ENCODE measurements around the gene HCK.

Gene HCK

DNA sequence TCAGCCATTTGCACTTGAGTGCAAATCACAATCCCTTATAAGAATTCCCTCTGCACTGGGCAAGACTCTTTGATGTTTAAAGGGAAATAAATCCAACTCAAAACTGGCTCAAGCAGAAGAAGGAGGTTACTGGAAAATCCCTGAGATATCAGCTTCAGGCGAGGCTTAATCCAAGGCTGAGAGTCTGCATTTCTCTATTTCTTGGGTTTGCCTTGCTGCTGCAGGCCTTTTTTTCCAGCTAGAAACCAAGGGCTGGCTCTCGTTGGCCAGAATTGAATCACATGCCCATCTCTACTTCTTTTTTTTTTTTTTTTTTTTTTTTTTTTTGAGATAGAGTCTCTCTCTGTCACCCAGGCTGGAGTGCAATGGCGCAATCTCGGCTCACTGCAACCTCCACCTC is 11.7 kb downstream of the HCK start:
- DNase-seq = no peak

DNA sequence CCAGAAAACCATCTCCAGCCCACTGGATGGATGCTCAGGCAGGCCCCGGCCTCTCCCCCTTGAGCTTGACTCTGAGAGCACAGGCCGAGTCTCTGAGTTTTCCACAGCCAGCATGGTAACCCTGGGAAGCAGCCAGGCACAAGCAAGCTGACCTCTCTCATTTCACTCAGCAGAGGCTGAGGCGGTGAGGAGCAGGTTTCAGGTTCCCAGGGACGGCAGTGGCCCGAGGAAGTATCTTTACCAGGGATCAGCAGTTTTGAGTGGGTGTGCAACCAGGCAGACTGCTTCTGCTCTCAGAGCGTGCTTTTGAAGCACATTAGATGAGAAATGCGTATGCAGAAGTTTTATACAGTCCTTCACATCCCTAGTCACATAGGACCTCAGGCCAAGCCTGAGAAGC is 12.6 kb downstream of the HCK start:
- no peak for DNase-seq

DNA sequence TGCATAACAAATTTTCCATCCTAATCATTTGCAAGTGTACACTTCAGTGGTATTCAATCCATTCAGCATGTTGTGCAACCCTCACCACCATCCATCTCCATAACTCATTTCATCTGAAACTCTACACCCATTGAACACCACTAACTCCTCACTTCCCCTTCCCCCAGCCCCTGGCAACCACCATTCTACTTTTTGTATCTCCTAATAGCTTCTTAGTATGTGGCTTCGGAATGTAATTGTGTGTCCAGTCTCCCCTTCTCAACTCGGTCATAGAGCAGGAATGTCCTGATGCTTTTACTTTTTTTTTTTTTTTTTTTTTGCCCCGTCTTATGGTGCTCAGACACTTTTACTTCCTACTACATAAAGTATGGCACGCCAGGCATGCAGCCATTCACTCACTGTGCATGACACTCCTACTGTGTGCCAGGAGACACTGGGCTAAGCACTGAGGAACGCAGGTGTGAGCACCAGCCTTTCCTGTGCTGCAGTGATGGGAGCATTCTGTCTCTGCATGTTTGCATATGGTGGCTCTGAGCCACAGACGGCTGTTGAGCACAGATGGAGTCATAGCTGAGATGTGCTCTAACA is 15.3 kb downstream of the HCK start:
- DNase-seq = peak; percentile 99

DNA sequence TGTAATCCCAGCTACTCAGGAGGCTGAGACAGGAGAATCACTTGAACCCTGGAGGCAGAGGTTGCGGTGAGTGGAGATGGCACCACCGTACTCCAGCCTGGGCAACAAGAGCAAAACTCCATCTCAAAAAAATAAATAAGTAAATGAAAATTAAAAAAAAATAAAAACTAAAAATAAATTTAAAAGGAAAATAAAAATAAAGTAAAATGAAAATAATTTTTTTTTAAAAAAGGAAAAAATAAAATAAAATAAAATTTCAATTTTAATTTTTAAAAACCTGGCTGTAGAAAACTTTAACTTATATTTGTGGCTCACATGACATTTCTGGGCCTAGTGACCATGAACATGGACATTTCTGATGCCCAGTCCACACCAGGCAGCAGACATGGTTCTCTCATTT is 16.1 kb downstream of the HCK start:
- DNase-seq = no peak

DNA sequence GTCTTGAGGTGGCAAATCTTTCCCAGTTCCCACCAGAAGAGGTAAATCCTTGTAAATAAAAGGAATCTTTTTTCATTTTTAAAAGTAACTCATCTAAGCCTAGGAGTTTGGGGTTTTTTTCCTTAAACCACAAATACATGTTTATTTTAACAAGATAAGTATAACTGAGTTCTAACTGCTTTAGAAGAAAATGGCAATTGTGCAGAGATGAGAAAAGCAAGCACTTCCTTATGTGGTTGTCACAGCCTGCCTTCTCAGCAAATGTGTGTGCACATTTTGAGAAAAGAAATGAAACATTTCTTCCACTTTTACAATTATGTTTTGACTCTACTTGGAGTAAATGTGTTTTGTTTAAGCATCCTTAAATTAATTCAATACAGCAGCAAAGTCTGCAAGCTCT is 17.7 kb downstream of the HCK start:
- DNase-seq = no peak

DNA sequence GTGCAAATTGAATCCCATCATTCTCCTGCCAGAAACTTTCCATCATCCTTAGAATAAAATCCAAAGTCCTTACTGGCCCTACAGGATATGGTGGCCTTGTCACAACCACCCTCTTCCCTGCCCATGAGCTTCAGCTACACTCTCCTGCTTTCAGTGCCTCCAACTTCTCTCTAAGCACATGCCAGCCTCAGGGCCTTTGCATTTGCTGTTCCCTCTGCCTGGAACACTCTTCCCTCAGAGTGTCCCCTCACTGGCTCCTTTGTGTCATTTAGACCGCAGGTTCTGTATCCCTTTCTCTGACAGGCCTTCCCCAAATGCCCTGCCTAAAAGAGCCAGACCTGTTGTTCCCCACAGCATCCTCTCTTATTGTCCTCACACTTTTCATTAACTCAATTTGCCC is 18.2 kb downstream of the HCK start:
- no peak for DNase-seq

DNA sequence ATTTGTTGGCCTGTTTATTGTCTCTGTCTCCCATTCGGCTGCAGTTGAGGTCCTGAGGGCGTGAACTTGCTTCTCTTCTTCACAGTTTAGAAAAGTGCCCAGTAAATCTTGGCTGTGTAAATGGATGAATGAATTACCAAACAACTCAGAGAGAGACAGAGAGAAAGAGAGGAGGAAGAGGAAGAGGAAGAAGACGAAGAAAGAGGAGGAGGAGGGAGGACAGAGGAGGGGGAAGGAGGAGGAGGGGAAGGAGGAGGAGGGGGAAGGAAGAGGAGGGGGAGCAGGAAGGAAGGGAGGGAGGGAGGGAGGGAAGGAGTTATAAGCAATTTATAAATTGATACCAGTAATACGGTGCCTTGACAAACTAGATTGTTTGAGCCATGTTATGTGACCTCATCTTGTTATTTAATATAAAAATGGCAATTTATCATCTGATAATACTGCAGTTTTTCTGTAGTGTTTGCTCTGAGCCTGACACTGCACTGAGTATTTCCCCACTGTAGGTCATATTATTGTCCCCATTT is 18.7 kb downstream of the HCK start:
- DNase-seq = no peak

DNA sequence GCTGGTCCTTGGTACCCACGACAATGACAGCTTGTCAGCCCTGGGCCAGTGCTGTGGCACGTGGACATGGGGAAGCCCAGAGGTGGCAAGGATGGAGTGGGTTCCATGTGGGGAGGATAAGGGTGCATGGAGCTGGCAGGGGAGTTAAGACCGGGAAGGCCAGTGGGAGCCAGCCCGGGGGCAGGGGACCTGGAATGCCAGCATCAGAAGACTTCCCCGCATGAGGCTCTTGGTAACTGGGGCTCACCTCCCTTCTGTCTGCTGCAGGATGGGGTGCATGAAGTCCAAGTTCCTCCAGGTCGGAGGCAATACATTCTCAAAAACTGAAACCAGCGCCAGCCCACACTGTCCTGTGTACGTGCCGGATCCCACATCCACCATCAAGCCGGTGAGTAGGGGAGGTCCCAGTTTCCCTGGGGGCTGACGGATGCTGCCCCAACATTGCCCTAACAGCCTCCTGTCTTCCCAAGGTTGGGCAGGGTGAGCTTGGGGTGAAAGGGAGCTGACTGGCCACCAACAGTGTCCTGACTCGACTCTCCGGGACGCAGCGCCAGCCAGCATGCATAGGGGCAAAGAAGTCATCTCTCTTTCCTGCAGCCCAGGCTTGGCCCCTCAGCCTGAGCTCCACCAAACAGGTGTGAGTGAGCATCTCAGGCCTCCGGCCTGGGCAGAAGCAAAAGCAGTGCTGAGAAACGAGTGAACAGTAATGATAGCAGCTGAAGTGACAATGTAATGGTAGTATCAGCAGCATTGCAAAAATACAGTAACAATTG is 19.5 kb downstream of the HCK start:
- no peak for DNase-seq

DNA sequence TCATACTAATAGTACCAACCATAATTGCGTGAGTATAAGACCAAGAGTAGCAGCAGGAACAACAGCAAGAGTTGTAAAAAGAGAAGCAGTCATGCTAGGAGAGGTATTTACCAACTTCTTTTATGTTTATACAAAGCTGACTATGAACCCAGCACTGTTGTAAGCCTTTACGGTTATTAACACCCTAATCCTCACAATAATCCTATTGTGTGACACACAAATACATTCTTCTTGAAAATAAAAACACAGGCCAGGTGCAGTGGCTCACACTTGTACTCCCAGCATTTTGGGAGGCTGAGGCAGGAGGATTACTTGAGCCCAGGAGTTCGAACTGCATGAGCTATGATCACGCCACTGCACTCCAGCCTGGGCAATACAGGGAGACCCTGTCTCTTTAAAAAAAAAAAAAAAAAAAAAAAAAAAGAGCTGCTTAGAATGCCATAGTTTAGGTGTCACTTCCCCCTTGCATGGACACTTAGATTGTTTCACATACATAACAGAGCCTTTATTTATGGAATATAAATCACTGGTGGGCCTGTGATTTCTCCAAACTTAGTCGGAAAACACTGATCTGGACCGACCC is 20.2 kb downstream of the HCK start:
- peak; percentile 35 for DNase-seq

DNA sequence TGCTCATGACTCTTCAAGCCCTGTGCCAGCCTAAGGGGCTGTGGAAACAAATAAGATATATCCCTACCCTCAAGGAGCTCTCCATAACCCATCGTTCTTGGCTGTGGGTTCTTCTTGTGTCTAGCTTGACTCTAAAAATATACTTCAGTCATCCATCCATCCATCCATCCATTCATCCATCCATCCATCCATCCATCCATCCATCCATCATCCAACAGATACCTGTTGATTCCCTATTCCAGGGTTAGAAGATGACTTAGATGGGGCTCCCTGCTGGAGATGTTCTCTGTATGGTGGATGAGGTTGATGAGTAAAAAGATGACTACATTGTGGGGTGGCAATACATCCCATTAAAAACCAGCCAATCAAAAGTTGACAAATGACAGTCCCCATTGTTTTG is 23.5 kb downstream of the HCK start:
- DNase-seq = no peak

DNA sequence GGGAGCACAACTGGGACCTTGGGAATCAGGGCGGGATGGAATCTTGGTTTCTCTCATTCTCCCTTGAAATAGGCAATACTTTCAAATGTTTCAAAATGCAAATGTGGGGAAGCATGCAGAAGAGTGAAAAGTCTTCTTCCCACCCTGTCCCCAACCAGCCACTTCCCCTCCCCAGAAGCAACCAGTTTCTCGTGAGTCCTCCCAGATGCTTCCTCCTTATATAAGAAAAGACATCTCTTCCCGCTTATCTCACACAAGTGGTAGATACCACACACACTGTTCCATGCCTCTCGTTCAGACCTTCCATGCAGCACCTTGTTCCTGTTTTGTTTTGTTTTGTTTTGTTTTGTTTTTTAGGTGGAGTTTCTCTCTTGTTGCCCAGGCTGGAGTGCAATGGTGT is 25.1 kb downstream of the HCK start:
- DNase-seq = no peak

DNA sequence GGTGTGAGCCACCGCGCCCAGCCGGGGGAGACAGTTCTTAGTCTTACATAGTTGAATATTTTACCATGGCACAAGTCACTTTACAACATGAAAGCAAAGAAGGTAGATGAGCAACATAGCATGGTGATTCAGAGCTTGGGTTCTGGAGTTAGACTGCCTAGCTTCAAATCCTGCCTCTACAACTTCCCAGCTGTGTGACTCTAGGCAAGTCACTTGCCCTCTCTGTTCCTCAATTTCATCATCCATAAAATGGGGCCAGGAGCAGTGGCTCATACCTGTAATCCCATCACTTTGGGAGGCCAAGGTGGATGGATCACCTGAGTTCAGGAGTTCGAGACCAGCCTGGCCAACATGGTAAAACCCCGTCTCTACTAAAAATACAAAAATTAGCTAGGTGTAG is 26.3 kb downstream of the HCK start:
- DNase-seq = no peak

DNA sequence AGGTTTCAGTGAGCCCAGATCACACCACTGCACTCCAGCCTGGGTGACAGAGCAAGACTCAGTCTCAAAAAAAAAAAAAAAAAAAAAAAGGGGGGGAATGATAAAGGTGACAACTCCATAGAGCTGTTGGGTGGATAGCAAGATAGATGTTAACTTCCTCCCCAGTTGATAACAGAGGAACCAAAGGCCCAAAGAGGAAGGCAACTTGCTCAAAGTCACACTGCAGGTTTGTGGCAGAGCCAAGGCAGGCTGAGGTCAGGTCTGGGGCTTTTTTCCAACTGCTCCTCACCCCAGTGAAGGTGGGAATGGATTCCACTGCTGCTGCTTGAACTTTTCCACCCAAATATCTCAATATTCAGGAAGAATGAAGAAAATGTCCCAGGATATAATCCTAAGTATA is 26.7 kb downstream of the HCK start:
- DNase-seq = no peak

DNA sequence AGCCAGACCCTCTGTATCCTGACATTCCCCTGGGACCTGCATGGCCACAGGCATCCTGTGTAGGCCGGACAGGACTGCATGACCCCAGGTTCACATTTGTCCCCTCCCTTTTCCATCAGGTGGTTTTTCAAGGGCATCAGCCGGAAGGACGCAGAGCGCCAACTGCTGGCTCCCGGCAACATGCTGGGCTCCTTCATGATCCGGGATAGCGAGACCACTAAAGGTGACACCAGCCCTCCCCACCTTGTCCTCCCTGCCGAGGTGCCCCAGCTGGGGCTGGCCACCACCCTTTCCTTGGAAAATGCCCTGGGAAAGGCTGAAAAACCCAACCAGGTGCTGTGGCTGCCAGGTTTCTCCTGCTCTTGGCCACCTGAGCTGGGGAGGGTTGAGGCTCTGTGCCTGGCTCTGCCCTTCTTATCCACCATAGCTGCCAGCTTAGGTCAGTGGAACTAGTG is 27.6 kb downstream of the HCK start:
- no peak for DNase-seq

DNA sequence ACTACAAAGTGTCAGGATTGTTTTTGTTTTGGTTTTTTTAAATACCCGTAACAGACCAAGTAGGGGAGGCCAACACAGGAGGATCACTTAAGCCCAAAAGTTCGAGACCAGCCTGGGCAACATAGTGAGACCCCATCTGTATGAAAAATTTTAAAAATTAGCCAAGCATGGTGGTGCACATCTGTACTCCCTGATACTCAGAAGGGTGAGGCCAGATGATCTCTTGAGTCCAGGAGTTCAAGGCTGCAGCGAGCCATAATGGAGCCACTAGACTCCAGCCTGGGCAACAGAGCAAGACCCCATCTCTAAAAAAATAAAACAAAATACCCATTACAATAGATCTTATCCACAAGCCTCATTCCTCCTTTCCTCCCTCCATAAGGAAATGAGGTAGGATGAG is 28.7 kb downstream of the HCK start:
- DNase-seq = no peak

DNA sequence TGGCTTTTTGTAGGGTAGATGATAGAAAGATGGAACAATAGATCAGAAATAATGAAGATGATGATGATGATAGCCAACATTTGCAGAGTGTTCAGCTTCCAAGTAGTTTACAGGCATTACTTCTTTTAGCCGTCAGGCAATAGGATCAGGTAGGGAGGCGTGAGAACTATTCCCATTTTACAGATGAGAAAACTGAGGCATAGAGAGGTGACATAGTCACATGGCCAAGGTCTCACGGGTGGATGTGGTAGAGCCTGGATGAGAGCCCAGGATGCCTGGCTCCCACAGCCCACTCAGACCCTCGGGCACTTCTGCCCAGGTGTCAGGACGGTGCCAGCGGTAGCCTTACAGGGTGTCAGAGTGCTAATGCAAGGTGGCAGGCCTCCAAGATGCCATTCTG is 31.4 kb downstream of the HCK start:
- no peak for DNase-seq

DNA sequence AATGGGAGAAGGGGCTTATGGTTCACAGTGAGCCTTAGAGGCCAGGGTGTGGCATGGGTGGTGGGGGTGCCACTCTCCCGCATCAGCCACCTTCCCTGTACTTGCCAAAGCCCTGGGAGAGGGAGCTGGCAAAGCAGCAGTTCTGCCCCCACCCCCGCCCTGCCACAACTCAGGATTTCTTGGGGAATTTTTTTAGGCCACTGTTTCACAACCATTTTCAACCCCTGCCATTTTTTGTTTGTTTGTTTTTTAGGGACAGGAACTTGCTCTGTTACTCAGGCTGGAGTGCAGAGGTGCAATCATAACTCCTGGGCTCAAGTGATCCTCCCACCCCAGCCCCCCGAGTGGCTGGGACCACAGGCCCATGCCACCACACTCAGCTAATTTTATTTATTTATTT is 35.0 kb downstream of the HCK start:
- no peak for DNase-seq

DNA sequence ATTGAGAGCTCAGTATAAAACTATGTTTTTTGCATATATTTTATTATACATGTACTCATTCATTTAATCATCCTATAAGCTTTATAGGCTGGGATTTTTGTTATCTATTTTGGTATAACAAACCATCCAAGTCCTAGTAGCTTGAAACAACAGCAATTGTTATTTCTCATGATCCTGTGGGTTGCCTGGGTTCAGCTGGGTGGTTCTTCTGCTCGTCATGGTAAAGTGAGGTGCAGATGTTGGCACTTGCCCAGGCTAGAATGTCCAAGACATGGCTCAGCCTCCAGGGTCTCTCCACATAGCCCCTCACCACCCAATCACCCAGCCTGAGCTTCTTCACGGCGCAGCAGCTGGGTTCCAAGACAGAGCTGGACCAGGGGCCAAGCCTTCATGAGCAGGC is 36.7 kb downstream of the HCK start:
- DNase-seq = no peak

DNA sequence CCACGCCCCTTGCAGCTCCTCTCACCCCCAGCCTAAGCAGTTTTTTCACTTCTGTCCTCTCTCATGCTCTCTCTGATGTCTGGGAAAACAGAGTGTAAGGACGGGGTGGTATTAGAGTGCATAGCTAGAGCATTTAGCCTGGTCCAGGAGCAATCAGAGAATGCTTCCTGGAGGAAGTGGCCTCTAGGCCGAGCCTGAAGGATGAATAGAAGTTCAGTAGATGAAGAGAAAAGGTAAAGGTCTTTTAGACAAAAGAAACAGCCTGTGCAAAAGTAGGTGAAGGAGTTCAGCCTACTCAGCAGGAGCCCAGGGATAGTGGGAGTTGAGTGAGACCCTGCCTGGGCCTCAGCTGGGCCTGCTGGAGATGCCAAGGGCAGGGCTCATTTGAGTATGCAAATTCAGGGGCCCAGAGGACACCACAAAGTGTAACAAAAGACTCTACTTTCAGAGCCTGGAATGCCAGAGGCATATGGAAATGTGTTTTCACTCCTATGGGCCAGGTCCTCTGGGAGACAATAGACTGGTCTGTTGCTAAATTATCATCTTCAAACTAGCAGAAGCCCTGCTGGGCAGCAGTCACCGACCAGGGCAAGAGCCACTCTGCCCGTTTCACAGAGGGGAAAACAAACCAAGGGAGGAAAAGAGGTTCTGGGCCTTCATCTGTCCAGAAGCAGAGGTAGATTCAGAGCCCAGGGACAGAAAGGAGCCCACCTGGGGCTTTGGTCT is 37.8 kb downstream of the HCK start:
- no peak for DNase-seq

DNA sequence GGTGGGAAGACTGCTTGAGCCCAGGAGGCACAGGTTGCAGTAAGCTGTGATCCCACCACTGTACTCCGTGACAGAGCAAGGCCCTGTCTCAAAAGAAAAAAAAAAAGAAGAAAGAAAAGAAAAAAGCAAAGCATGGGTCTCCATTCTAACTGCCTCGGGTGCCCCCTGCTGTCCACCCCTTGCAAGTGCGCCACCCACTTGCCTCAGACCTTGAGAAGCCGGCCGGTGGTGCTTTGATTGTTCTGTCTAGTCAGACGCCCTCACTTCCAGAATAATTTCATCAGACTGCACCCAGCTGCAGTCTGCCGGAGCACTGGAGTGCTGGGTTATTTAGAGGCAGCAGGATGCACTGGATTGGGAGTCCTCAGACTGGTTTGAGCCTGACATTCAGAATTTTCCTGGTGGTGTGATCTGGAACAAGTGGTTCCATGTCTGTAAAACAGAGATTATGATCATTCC is 39.9 kb downstream of the HCK start:
- DNase-seq = peak; percentile 80

DNA sequence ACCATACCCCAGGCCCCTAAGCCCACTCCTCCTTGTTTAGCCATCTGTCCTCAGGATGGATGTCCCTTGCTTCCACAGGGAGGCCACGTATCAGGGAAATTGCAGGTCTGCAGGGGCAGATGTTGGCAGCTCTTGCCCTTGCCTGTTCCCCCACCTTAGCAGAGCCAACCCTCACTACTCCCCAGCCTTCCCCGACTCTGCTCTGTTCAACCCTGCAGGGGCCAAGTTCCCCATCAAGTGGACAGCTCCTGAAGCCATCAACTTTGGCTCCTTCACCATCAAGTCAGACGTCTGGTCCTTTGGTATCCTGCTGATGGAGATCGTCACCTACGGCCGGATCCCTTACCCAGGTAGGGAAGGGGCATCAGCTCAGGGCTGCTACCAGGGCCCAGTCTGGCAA is 46.7 kb downstream of the HCK start:
- DNase-seq = no peak

DNA sequence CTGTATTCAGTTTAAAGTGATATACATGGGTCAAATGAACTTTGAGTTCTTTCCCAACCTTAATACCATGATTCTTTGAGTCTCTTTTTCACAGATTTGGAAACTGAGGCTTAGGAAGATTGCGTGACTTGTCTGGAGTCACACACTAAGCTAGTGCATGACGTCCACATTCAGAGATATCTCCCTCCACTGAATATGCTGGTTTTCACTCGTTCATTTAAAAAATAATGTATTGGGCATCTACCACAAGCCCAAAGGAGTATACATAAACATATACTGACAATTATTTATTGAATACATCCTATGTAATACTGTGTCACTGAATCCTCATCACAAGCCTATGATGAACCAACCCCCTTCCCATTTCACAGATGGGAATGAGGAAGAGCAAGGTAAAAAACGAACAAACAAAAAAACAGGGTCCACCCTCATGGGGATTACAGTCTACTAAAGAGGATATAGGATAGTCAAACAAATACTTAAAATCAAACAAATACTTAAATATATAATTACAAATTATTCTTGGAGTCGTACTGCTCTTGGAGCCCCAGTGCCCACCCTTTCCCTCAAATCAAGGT is 56.9 kb downstream of the HCK start:
- DNase-seq = no peak

All from fibroblast of skin of scalp (primary cell).